GM18519 (cell line): ENCODE data around the gene CDKN2D.

Source experiments
- ATAC-seq: cut with Tn5 transposase; IDR thresholded peaks from one replicate; pipeline ENCODE4 v1.9.1; 2021; ENCODE audit warnings: mild to moderate bottlenecking, moderate library complexity; ENCODE audit not compliant: unreplicated experiment, low FRiP score

CDKN2D gene

GRCh38 chr19:10525636-10526035, 43.1 kb downstream of the CDKN2D start:
- no peak for ATAC-seq

DNA sequence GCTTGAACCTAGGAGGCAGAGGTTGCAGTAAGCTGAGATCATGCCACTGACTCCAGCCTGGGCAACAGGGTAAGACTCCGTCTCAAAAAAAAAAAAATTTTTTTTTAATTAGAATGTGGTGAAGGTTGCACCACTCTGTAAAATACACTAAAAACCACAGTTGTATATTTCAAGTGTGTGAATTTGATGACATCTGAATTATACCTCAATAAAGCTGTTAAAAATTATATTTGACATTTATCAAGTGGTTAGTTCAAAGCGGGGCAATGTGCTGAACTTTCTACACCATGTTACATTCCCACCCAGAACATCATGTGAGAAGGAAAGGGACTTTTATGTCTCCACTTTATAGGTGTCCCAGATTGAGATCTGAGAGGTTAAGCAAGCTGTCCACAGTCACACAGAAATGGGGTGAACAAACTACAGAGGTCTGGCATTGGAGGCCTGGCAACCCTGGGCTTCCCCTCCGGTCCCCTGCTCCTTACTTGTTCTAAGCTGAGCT, 45.6 kb downstream of the CDKN2D start:
- no peak for ATAC-seq

GRCh38 chr19:10521461-10522171, 47.2 kb downstream of the CDKN2D start:
- ATAC-seq, result no peak

GRCh38 chr19:10520652-10521318, 48.0 kb downstream of the CDKN2D start:
- ATAC-seq, result no peak

DNA sequence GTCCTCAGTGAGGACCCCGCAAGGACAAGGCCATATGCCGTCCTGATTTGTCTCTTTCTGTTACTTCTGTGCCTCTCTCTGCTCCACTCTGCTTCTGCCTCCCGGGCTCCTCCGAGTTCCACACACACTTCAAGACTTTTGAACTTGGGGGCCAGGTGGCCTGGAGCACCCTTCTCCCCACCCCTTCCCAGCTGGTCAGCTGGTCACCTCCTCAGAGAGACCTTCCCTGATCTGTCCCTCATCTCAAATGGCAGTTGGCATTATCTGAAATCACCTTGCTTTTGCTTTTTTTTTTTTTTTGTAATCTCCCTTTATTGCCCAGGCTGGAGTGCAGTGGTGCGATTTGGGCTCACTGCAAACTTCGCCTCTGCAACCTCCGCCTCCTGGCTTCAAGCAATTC, 49.4 kb downstream of the CDKN2D start:
- ATAC-seq, result no peak

- no peak for ATAC-seq
Measured at GRCh38 chr19:10518444-10519361, 50.1 kb downstream of the CDKN2D start.

- no peak for ATAC-seq
Measured at GRCh38 chr19:10517760-10518443, 50.9 kb downstream of the CDKN2D start.

- ATAC-seq, result no peak
Measured at GRCh38 chr19:10517361-10517759, 51.4 kb downstream of the CDKN2D start, which contains the start of gene S1PR5. Gene S1PR5, minus strand, starts transcription at chr19:10517447. Its CDS starts 2,436 bp downstream, at chr19:10515011.

GRCh38 chr19:10516671-10517286, 52.0 kb downstream of the CDKN2D start:
- ATAC-seq, result no peak
